NCI-H82 treated with DMSO at 0.1 percent for 48 hours (cell line): Measurements from ENCODE around the gene FOXC2.

Experiments used
- DNase-seq: peaks from one replicate; lab custom pipeline; 2025; ENCODE audit not compliant: unreplicated experiment; lab: John Stamatoyannopoulos, UW

Gene FOXC2

DNA sequence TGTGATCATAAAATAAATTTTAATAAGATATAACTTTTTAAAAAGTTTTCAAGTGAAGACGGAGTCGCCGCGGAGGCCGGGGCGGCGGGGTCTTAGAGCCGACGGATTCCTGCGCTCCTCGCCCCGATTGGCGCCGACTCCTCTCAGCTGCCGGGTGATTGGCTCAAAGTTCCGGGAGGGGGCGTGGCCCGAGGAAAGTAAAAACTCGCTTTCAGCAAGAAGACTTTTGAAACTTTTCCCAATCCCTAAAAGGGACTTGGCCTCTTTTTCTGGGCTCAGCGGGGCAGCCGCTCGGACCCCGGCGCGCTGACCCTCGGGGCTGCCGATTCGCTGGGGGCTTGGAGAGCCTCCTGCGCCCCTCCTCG is at the start of gene FOXC2:
FOXC2 (plus strand) TSS at position 229 of the 365 bp plus-strand sequence. CDS start 507 bp downstream, outside the sequence.
- no peak for DNase-seq

DNA sequence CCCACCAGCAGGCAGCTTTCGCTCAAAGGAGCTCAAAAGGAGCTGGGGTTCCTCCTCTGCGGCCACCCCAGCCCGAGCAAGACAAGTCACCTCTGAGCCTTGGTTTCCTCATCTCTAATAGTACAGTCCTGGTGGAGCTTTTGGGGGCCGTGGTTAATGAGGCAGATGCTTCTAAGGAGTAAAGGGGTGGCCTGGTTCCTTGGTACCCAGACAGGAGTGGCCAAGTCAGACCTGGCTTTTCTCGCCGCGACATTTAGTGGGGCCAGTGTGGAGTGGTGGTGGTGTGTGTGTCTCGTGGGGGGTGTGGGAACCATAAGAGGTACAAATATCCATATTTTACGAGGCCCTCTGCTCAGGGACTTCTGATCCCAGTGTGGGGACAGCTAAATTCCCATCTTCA is 49.6 kb upstream of the FOXC2 start:
- DNase-seq = no peak

DNA sequence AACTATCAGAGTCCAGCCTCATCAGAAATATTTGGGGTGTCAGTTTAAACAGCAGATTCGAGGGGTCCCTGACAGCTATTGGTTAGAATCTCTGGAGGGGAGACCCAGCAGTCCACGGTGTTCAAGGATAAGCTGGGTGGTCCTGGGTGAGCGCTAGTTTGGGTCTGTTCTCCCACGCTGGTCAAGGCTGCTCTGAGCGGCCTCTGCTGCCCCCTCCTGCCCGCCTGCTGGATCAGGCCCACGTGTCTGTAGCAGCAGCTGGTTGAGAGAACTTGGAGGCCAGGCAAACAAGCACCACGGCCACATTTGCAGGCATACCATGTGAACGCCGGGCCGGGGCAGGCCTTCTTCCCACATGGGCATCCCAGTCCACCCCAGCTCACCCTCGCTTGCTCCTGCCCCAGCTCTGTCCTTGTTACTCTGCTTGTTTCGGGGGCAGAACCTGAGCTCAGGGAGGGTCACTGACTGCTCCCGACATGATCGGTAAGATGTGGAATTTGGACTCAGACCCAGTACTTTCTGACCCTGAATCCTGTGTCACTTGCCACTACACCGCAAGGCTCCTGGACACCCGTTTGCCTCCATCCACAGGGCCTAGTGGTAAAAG is 48.9 kb upstream of the FOXC2 start:
- DNase-seq = no peak

DNA sequence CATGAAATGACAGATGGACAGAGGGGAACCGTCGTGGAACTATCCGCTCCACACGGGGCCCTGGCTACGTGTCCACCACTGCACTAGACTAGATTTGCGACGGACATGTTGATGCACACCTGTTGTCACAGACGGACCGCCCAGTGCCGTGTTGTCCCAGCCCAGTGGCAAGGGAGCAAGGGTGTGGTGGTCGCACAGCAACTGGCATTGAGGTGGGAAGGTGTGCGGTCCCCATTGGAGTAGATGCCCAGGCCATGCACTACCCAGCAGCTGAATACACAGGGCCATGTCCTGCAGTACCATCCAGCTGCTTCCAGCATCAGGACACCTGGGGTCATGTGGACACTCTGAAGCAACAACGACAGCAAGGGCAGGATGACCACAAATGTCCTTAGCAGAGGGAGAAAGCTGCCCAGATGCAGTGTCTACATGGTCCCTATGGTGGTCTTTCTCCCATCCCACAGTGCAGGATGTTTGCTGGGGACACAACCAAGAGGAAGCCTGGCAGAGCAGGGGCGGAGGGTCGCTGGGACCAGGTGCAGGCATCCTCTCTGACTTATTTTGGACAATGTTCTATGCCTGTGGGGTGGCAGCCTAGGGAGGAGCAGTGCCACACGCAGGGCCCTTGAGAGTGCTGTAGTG is 47.5 kb upstream of the FOXC2 start:
- no peak for DNase-seq

DNA sequence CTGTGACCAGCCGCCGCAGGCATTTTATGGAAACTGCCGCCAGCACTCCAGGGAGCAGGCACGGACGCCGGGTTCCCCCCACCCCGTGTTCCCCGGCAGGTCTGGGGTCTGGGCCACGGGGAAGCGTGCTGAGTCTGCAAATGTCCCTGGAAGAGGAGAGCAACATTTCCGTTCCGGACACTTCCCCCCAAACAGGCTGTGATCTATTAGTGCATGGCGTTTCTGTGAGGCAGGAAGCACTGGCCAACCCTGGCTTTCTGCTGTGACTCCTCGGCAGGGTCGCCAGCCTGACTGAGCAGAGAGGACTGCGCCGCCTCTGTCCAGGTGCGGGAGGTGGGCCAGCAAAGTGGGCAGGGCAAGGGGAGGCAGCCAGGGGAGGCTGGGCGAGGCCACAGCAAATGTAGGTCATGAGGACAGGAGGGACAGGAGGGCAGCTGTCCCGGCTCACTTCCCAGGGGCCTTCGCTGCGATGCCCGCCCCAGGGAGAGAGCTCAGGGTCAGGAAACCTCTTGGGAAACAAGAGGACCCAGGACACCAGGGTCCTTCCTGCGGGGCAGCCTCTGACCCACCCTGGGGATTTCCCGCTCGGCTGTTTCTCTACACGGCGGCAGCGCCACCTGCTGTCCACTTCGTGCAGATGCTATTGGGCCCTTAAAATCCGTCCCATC is 46.8 kb upstream of the FOXC2 start:
- DNase-seq = no peak

DNA sequence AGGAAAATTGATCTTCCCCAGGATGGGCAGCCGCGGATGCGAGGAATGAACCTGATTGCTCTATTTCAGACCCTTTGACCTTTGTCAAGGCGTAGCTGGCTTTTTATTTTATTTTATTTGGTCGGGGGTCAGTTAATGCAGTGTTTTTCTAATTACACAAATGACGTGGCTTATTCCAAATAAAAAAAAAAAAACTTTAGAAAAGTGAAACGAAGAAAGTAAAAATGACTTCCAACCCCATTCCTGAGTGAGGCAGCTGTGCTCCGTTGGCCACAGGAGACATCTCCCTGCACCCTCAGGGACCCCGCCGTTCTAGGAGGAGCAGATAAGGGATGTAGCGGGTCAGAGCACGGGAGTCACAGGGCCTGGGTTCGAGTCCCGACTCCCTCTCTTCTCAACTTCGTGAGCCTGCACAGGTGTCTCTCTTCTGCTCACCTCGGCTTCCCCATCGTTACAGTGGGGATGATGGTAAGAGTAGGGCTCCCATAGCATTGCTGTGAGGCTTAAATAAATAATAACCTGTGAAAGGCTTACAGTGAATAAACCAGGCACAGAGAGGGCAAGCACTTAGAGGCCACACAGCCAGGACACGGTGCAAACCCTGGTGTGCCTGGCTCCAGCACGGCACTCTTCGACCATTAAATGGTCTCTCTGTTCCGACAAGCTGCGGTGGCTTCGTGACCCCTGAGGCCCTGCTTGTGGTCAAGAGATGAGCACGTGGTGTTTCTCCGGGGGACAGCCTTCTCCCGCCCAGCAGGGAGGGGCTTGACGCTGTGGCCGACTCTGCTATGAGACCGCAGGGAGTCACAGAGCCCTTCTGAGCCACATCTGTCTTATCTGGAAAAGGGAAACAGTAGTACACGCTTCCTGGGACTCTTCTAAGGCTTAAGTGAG is 46.1 kb upstream of the FOXC2 start:
- no peak for DNase-seq

DNA sequence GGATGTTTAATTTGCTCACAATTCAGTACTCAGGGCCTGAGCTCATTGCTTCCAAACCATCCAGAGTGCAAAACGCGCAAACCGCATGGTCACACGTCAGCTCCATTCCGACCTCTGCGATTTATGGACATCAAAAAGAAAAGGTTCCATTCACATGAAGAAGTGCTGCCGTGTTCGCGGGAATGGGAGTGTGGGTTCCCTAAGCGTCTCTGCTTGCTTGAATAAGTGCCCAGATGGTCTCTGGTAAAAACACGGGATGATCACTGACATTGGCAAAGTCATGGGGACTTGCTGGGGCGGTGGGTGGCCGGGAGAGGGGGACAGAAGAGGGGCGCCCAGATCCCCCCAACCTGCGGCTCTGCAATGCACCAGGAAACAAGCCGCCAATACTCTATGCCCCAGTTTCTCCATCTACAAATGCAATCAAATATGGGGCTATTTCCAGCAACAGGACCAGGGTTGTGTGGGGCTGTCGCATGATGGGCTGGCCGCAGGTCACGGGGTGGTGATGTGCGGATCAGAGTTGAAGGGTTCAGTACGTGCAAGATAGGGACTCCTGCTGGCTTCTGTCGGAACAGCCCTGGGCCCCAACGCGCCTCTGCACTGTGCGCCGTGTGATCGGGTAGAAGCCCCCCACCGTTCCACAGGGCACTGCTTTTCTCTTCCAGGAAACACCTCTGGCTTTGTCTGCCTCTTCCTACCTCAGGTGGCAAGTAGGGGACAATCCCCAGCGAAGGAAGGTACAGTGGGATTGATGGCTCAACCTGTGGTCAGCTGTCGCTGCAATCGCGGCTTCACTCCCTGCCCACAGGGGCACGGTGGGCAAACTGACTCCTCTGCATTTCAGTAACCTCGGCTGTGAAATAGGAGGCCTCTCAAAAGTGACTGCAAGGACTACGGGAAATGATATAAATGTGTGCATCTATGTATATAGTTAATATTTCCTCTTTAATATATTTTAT is 45.1 kb upstream of the FOXC2 start:
- DNase-seq = no peak

DNA sequence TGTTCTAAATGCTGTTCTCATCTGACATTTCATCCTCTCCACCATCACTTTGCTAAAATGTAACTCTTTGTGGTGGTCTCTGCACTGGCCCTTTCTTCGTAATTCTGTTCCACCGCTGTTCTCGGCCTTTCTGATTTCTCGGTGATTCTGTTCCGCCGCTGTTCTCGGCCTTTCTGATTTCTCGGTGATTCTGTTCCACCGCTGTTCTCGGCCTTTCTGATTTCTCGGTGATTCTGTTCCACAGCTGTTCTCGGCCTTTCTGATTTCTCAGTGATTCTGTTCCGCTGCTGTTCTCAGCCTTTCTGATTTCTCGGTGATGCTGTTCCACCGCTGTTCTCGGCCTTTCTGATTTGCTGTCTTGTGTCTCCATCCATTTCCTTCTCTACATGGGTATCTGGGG is 44.0 kb upstream of the FOXC2 start:
- no peak for DNase-seq

DNA sequence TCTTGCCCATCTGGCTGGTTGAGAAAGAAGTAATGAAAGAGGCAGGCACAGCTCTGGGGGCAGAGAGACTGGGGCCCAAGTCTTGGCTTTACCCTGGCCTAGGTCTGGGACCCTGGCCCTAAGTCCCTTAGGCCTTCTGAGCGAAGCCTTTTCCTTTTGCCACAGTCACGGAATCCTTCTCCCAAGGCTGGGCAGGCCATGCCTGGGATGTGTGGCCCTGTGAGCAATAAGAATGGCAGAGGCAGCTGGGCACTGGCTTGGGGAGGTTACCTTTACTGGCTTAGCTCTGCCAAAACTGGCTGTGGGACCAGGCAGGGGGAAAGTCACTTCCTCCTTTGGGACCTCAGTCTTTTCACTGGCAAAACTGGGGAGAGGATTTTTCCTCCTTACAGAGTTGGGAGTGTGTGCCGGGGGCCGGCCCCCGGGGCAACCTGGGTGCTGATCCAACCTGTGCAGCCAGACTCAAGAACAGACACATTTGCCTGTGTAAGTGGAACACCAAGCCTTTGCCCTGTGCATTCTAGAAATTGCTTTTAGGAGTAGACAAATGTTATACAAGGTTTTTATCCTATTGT is 43.4 kb upstream of the FOXC2 start:
- DNase-seq = no peak

DNA sequence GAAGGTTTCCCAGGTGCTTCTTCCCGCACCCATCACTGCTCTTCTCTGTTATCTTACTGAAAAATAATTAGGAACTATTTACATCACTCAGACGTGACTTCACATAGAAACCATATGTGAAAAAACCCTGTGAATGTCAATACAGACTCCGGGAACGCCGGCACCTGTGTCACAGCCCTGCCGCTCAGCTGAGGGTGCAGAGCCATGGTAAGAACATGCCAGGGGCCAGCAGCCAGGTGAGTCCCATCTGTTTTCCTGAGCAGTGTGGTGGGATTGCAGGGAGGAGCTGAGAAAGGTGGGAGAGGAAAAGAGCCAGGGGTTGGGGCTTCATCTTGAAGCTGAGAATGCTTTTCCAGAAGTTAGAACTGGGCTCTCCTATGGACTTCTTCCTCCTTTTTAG is 42.6 kb upstream of the FOXC2 start:
- DNase-seq = no peak

DNA sequence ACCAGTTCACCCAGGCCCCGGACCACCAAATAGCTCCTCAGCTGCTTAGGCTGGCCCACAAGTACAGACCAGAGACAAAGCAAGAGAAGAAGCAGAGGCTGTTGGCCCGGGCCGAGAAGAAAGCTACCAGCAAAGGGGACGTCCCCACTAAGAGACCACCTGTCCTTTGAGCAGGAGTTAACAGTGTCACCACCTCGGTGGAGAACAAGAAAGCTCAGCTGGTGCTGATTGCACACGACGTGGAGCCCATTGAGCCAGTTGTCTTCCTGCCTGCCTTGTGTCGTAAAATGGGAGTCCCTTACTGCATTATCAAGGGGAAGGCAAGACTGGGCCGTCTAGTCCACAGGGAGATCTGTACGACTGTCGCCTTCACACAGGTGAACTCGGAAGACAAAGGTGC is 40.9 kb upstream of the FOXC2 start:
- no peak for DNase-seq

DNA sequence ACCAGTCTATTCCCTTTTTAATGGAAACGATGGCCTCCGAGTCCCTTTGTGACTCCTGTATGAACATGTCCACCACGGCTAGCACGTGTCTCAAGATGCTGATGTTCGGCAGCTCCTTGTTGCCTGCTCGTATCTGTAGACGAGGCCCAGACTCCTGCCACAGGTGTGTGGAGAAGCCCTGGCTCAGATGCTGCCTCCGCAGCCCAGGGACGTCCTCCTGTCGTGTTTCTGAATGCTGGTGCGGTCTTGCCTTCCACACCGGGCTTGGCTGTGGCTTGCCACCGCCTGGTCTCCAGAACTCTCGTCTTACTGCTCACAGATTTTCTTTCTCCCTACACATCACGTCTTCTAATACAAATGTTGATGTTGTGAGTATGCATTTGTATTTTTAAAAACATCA is 39.3 kb upstream of the FOXC2 start:
- no peak for DNase-seq

DNA sequence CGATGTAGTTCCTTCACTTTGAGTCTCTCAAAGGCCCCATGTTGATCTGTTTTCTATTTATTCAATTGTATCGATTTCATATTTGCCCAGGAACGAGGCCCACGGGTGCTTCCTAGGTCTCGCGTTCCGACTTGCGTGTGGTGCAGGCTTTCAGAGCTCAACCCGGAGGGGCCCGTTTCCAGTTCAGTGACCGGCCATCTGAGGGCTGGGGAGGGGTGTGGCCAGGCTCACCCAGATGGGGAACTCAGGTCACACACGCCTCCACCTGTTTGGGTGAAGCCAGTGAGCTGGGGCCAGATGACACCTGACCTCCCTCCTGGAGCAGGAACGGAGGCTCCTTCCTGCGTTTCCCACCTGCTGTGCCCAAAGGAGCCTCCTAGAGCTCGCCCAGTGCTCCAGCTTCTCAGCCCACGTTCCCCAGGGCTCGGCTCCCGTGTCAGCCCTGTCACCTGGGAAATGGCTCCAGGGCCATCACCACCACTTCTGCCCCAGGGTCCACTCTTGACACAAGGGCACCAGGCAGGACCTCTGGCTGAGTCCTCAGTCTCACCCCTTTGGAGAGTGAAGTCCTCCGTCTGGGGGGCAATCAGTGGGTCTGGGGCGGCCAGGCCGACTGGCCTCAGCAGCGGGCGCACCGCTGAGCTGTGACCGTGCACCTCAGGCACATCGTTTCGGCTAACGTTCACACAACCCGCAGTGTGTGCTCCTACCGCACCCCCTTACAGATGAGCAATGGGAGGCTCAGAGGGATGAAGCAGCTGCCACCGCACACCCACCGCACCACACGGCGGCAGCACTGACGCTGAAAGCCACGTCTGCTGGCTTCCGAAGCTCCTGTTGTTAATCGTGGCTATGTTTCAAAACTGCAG is 38.3 kb upstream of the FOXC2 start:
- DNase-seq = no peak

DNA sequence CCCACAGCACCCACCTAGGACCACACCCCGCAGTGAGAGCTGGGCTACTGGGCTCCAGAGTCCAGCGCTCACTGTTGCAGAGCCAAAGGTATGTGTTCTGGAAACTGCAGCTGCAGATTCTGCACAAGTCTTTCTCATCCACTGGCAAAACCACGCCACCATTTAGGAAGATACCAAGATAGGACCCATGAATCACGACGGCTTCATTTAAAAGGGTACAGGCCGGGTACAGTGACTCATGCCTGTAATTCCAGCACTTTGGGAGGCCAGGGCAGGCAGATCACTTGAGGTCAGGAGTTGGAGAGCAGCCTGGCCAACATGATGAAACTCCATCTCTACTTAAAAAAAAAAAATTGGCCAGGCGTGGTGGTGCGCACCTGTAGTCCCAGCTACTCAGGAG is 37.5 kb upstream of the FOXC2 start:
- DNase-seq = no peak

DNA sequence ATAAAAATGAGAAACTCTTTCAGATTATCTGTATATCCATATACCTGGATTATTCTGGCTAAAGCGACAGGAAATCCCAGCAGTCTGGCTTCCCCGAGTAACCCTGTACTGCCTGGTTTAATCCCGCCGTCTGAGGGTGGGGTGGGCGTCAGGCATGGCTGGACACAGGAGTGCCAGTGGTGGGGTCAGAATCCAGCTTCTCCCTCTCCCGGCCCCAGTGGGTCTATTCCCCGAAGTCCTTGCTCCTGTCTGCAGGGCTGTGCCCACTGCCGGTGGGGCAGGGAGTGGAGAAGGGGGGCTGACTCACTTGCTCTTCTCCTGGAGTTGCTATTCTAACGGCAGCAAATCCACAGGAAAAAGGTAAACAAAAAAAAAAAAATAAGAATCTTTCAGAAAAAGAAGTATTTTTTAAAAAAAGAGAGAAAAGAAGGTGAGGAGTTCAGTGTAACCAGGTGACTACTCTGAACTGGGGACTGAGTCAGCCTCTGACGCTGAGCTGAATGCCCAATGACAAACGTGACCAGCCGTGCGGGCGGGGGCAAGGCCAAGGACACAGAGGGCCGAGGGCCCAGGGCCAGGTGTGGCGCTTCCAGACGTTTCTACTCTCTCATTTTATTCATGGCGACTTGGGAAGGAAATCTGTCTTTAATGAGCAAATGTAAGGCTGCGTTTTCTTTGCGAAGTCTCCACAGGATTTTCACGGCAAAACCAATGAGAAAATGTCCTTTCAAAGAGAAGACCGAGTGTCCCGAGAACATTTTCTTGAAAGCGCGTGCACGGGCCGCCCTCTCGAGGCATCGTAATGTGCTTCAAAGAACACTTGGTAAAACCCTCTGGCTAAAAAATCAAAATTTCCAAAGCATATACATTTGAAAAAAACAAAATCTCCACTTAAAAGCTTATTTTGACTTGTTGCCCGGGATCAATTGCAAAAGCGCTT is 36.1 kb upstream of the FOXC2 start:
- no peak for DNase-seq

DNA sequence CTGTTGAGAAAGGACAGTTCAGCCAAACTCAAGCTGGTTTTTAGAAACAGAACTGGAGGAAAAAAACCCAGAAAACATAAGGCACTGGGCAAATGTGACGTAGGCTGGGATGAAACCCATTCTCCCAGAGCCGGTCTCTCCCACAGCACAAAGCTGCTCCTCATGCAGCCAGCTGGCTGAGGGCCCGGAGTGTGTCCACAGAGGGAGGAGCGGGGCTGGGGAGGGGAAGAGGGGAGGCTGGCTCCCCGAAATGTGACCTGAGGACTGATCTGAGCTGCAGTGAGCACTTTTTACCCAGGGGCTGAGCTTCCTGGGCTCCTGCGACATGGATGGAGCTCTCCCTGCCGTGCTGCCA is 35.5 kb upstream of the FOXC2 start:
- no peak for DNase-seq

DNA sequence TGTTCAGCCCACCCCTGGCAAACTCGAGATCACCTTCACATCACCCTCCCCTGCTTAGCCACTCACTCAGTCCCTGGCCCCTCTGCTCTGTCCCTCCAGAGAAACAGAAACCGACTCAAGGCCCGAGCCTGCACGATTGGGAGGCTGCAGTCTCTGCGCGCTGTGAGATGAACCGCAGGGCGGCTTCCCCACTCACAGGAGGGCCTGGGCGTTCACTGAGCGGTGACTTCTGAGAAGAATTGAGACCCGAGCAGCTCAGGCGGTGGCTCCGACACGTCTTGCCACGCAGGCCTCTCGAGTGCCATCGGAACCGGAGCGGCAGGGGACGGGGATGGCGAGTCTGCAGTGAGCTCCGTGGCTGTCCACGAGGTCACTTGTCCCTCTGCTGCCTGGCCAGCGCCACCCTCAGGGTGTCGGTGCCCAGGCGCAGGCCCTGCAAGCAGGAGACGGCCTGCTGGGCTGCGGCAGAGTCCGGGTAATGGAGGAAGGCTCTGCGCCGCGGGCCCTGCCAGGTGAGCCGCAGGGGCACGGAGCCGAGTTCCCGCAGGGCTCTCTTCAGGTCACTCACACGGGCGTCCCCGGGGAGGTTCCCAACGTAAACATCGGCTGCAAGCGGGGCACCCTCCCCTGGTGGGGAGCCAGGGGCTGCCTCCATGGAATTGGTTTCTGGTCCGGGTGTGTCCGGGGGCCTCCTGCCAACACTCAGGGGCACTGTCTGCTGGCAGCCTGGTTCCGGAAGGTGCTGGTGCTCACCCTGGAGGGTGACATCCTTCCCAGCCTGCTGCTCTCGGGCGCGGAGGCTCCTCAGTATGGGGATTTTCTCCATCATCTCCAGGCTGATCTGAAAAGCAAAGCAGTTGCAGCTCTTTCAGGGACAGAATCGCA is 34.7 kb upstream of the FOXC2 start:
- DNase-seq = no peak

DNA sequence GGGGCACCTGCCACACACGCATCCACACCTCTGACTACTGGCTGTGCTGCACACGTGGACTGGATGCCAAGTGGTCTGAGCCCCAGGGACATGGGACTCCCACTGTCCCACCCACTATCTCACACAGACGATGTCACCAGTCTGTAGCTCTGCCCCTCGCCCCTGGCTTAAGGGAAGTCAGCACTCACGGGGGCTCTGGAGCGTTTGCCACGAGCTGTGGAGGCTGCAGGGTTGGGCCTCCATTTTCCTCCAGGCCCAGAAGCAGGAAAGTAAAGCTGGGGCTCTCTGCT is 34.2 kb upstream of the FOXC2 start:
- DNase-seq = no peak
